ENCODE measurements around the gene FRG2C.
"Not testable (repeated sequence)": the region's sequence is repeated elsewhere in the genome, so short reads cannot be mapped to it uniquely, and the experiment has no call there.

Gene FRG2C

GRCh38 chr3:75669348-75670297 is 5.5 kb downstream of the FRG2C start:
- peak; percentile 15 for DNase-seq (ENCODE audit: low read depth)

DNA sequence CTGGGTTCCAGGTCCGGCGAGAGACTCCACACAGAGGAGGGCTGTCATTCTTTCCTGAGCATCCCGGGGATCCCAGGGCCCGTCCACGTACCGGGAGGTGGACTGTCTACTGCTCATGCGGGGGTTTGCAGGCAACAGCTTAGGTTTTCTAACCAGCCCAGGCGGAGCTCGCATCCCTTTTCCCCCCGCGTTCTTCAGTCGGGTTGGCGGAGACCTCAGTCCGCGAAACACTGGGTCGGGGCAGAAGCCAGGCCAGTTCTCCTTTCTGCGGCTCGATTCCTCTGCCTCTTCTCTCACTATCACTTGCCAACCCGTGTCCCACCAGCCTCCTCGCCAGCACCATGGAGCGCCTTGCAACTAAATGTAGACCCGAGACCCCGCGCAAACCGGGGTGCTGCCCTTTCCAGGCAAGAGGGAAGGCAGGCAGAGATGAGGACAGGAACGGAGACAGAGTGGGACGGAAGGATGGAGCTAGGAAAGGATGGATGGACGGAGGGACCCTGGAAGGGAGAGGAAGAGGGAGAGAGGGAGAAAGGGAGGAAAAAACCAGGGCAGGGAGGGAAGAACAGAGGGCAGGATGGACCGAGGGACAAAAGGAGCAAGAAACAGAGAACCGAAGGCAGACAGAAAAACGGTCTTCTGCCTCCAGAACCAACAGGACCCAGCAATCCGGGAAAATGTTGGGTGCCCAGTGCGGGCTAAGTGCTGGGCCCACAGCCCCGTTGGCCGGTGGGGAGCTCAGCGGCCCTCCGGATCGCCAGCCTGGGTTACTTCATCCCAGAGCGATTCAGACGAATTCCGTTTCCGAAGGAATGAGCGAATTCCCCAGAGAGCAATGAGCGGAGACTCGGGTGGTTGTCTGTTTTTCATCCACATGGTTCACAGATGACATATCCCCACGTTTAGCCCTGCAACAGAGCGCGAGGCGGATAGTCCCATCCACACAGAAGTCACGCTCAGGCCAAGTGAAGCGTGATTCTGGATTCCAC is 6.5 kb downstream of the FRG2C start:
- DNase-seq (ENCODE audit: low read depth), result not testable (repeated sequence)

DNA sequence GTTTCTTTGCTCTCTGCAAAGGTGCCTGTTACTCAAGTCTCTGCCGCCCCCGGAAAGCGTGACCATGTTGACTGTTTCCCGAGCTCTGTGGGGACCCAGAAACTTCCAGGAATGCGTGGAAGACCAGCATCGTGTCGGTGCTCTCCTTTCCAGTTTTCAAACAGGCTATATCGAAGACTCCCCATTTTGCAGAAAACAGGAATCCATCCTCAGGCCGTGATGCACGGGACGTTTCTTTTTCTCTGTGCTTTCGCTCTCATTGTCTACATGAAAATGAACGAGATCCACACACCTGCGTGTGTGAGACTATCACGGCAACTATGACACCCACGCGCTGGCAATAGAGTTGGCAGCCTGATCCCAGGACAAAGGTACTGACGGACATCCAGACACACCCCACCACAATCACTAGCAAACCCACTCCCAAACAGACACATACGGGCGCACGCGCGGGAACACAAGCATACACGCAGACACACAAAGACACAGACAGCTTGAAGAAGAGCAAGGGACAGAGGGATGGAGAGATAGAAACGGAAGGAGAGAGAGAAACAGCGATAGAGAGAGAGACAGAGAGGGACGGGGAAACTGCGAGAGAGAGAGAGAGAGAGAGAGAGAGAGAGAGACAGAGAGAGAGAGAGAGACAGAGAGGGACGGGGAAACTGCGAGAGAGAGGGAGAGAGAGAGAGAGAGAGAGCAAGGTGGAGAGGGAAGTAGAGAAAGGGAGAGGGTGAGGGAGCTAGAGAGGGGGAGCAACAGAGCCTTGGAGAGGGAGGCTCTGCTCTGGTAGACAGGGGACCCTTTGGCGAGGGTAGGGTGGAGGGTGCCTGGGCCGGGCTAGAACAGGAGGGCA is 7.4 kb downstream of the FRG2C start:
- not testable (repeated sequence) for DNase-seq (ENCODE audit: low read depth)

- not testable (repeated sequence) for DNase-seq (ENCODE audit: low read depth)
Measured at GRCh38 chr3:75672140-75672775, 8.1 kb downstream of the FRG2C start.

GRCh38 chr3:75683965-75684364 is 19.8 kb downstream of the FRG2C start:
- not testable (repeated sequence) for DNase-seq (ENCODE audit: low read depth)

DNA sequence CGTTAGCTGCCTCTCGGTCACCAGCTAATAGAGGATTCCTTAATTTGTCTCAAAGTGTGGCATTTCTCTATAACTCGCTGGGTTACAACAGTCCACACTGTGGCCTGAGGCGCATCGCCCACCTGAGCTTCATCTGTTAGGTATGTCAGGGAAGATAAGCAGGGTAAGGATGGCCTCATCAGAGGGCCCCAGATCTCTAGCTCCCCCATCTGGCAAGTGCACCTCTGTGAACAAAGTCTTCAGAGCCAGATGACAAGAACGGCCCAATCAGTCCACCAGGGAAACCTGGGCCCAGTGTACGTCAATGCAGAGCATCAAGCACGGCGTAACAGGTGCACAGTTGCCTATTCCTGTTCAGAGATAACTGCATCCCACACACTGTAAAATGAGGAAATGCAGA is 23.2 kb downstream of the FRG2C start:
- DNase-seq (ENCODE audit: low read depth), result no peak

DNA sequence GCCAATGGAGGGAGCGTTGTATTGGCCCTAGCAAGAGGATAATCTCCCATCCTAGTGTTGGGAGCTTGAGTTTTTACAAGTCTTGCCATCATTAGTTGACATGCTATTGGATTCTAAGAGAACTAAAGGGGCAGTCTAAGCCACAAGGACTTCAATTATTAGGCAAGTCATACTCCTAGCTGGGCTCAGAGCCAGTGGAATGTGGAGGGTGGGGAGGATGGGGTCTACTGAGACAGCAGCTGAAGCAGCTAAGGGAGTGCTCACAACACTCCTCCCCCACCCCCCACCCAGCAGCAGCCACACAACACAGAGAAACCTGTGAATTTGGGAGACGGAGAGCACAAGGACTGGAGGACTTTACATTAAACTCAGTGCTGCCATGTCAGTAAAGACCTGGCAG is 27.9 kb downstream of the FRG2C start:
- no peak for DNase-seq (ENCODE audit: low read depth)
